GM03348 (cell line): Measurements from ENCODE around the gene CARD11.

ENCODE experiments used
- DNase-seq: peaks from one replicate; pipeline ENCODE4 v3.0.0; 2012; ENCODE audit warnings: low spot score

Gene CARD11

GRCh38 chr7:3043544-3044371, at the start of gene CARD11:
Gene CARD11 (minus strand): TSS chr7:3043867. CDS start chr7:2958506, 85,361 bp downstream.
- no peak for DNase-seq

- no peak for DNase-seq
Measured at GRCh38 chr7:3092468-3092867, 48.8 kb upstream of the CARD11 start.

- DNase-seq = no peak
Measured at GRCh38 chr7:3091631-3092030, 48.0 kb upstream of the CARD11 start.

GRCh38 chr7:3089493-3089892, 45.8 kb upstream of the CARD11 start:
- DNase-seq = no peak

GRCh38 chr7:3087243-3087755, 43.6 kb upstream of the CARD11 start:
- DNase-seq = no peak

- DNase-seq = no peak
Measured at GRCh38 chr7:3083350-3083749, 39.7 kb upstream of the CARD11 start.

GRCh38 chr7:3082831-3083230, 39.2 kb upstream of the CARD11 start:
- DNase-seq = no peak

- DNase-seq = no peak
Measured at GRCh38 chr7:3082386-3082785, 38.7 kb upstream of the CARD11 start.

- no peak for DNase-seq
Measured at GRCh38 chr7:3080106-3080505, 36.4 kb upstream of the CARD11 start.

GRCh38 chr7:3078514-3078913, 34.8 kb upstream of the CARD11 start:
- DNase-seq = no peak

- DNase-seq = no peak
Measured at GRCh38 chr7:3076700-3077099, 33.0 kb upstream of the CARD11 start.

- DNase-seq = no peak
Measured at GRCh38 chr7:3076163-3076562, 32.5 kb upstream of the CARD11 start.

- no peak for DNase-seq
Measured at GRCh38 chr7:3075441-3075840, 31.8 kb upstream of the CARD11 start.

GRCh38 chr7:3074459-3074821, 30.8 kb upstream of the CARD11 start:
- DNase-seq = no peak

- DNase-seq = no peak
Measured at GRCh38 chr7:3073763-3074458, 30.2 kb upstream of the CARD11 start.

GRCh38 chr7:3070908-3071307, 27.2 kb upstream of the CARD11 start:
- no peak for DNase-seq

- no peak for DNase-seq
Measured at GRCh38 chr7:3069771-3070449, 26.2 kb upstream of the CARD11 start.

GRCh38 chr7:3068530-3068929, 24.9 kb upstream of the CARD11 start:
- no peak for DNase-seq

GRCh38 chr7:3067606-3068380, 24.1 kb upstream of the CARD11 start:
- no peak for DNase-seq

GRCh38 chr7:3067193-3067592, 23.5 kb upstream of the CARD11 start:
- DNase-seq = no peak

GRCh38 chr7:3066506-3066905, 22.8 kb upstream of the CARD11 start:
- no peak for DNase-seq

GRCh38 chr7:3065724-3066143, 22.1 kb upstream of the CARD11 start:
- DNase-seq = no peak
